HTR-8/SVneo (cell line): Measurements from ENCODE around the gene MAN1A1.
A peak's percentile ranks its signal among the peaks of the same experiment; 100 is the strongest.

ENCODE experiments used
- DNase-seq: peaks from one replicate; pipeline ENCODE4 v3.0.0; 2011; ENCODE audit warnings: low spot score, mixed read lengths; ENCODE audit not compliant: insufficient read length
- FAIRE-seq: peaks from 2 replicates; lab custom pipeline; 2011; peaks lifted over from hg19 to GRCh38; lab: Jason Lieb, UNC

Gene MAN1A1

DNA sequence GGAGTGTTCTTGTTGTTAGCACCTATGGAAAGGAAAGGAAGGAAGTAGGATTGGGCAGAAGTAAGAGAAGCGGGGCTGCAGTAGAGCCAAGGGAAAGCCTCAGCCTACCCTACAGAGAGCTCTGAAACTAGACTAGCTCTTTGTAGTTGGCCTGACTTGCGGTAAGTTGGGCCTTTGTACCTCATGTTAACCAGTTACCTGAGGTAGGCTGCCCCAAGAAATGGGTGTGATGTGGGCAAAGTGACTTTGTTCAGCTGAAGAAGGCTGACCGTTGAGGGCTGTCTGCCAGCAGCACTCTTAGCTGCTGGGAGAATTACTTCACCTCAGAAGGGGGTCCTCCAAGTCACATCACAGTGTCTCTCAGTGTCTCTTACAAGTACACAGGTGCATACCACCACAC lies 216.2 kb downstream of the MAN1A1 start:
- FAIRE-seq: no peak

DNA sequence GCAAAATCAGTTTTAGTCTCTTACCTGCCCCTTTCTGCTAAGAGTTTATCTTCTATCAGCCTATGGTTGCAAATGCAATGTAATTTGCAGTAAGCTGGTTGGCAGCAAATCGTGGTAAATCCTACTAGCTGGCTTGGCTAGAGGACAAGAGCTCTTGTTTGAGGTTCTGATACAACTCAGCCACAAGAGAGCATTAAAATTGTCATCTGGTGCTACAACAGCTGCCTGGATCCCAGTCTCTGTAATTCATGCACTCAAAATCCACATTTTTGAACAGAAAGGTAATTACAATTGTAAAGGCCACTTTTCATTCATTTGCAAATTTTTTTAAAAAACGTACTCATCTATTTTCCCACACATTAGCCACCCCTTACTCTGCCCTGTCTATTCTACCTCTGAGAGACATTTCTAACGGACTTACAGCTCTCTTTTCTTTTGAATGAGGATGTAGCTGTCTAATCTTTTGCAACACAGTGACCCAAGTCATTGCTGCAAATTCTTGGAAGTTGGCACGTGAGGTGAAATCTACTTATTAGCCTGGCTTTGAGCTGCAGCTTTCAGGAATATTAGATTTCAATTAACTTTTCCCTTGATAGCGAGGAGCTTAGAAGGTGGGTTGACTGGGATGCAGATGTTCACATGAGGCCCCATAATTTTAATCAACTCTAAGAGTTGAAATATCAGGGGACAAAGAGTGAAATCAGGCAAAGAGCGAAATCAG lies 217.1 kb downstream of the MAN1A1 start:
- DNase-seq (no peak), FAIRE-seq (no peak)

More for the DNA sequence above, 216.2 kb downstream of the MAN1A1 start:
- DNase-seq: no peak

DNA sequence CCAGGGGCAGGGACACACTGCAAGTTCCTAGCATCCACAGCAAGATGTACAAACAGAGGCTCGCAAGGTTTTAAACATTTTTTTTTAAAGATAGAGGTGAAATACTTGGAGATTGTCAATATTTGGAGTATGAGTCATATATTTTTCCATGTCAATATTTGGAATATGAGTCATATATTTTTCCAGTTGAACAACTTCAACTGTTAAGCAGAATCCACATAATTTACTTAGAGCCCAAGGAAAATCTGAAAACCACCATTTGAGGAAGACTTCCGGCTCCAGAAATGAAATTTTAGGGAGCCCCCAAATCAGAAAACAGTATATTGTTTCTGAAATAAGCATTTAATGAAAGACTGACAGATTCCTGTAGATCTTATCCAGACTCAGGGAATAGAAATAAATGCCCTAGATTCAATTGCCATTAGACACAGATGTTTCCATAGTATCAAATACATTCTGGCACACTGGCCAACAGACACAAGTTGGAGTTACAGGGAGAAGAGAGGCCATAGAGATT lies 219.5 kb downstream of the MAN1A1 start:
- DNase-seq (peak; percentile 21), FAIRE-seq (no peak)

DNA sequence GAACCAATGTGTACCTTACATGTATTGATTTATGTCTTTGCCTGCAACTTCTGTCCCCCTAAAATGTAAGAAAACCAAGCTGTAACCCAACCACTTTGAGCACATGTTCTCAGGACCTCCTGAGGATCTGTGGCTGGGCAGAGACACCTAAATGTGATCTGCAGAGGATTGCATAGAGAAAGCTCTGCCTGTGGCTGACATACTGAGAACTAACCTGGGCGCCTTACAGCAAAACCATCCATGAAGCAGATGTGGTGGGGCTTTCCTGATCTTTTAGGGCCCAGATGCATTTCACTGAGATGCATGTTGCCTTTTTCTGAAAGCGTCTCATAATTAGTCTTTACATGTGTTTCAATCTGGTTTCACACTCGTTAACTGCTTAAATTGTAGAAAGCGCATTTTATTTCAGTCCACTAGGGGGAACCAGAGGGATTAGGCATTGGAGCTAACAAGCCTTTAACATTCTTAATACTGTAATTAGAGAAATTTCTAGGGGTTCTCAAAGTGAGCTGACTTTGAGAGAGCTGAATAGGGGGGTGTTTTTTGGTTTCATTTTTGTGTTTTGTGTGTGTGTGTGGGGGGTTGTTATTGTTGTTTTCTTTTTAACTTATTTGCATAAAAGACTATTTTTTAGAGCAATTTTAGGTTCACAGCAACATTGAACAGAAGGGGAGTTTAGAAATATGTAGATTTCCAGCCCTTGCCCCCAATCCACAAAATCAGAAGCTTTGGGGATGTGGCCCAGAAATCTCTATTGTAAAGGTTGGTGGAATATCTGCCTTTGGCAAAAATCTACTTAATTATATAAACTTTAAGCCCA lies 220.2 kb downstream of the MAN1A1 start:
- FAIRE-seq (no peak), DNase-seq (peak; percentile 43)

DNA sequence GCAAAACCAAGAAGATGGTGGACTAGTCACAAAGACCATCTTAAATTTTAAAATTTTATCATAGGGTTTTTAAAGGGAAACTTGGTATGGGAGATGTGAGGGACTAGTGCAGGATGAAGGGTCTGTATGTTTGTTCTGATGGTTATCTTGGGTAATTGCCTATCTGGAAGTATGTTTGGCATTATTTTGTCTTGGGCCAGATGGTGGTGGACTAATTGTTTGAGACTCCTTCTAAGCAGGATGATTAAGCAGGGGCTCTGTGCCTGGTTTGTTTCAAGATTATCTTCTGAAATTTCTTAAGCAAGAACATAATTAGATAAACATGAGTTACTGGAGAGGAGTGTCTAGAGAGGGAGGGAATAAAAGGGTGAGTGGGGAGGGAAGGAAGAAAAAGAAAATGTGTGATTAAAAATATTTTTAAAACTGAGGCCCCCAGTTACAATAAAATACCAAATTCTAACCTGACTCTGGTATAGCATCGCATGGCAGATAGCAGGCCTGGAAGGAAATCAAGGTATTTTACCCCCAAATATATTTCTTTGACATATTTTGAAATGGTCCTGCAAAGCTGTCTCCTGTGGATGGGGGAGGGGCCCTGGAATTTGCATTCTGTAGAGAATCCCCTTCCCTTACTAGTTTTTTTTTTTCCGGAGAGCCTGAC lies 221.2 kb downstream of the MAN1A1 start:
- FAIRE-seq (no peak), DNase-seq (no peak)

DNA sequence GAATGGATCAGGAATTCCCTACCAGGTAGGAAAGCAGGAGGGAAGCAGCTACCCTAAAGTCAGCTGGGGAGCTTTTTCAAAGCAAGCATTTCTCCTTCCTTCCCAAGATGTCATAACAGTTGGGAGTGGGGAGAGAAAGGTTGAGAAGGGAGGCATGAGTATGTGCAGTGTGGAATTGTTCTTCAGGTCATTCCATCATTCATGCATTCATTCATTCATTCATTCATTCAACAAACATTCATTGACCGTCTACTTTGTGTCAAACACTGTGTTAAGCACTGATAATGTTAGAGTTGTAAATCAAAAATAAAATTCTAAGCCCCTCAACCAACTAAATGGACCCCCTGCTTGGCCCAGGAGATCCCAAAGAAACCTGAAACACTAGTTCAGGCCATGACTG lies 221.9 kb downstream of the MAN1A1 start:
- FAIRE-seq (no peak), DNase-seq (no peak)
